CD14-positive monocyte (primary cell): ENCODE data around the gene ACSS1. TPM values are rescaled to one million over a fixed set of nuclear protein-coding genes. Genes with fewer than 3 reads are reported as not detected.

Source experiments
- DNase-seq, 3 donors: peaks; one replicate each; pipeline ENCODE4 v3.0.0-alpha.2; 2011 to 2022
- H2AFZ ChIP-seq: 2 replicates; pipeline ENCODE4 v1.6.0; 2012; ENCODE audit warnings: mild to moderate bottlenecking, low read depth, low read length, inconsistent platforms; ENCODE audit not compliant: insufficient read depth, poor library complexity, severe bottlenecking
- H3K27ac ChIP-seq, 2 donors: 1 replicate in 1 of 2; 2 replicates in 1 of 2; pipeline ENCODE4 v1.5.1; 2012 to 2013; ENCODE audit warnings: low read length in 2 of 2, control low read depth in 1 of 2, inconsistent platforms in 1 of 2, low read depth in 1 of 2, mild to moderate bottlenecking in 1 of 2
- H3K27me3 ChIP-seq, 2 donors: one replicate each; pipeline versions ENCODE4 v1.6.0 to v1.6.1; 2011 to 2013; ENCODE audit warnings: low read length in 2 of 2; ENCODE audit not compliant: control insufficient read depth in 2 of 2, insufficient read depth in 2 of 2
- H3K36me3 ChIP-seq, 2 donors: replicated peaks in 1 of 2; 1 replicate in 1 of 2; 2 replicates in 1 of 2; pipeline versions ENCODE4 v1.5.1 to v1.6.1; 2012 to 2013; ENCODE audit warnings: low read length in 2 of 2, control low read depth in 1 of 2, inconsistent platforms in 1 of 2, mild to moderate bottlenecking in 1 of 2; ENCODE audit not compliant: insufficient read depth in 2 of 2, control insufficient read depth in 1 of 2
- H3K4me1 ChIP-seq, 2 donors: 1 replicate in 1 of 2; 2 replicates in 1 of 2; pipeline versions ENCODE4 v1.5.1 to v1.6.1; 2012 to 2013; ENCODE audit warnings: low read length in 2 of 2, control low read depth in 1 of 2, inconsistent platforms in 1 of 2, mild to moderate bottlenecking in 1 of 2, moderate library complexity in 1 of 2; ENCODE audit not compliant: insufficient read depth in 2 of 2, control insufficient read depth in 1 of 2
- H3K4me2 ChIP-seq: replicated peaks from 2 replicates; pipeline ENCODE3; 2012; ENCODE audit warnings: low read length, moderate library complexity, mild to moderate bottlenecking; ENCODE audit not compliant: poor library complexity, severe bottlenecking; ENCODE audit errors: extremely low read depth
- H3K4me3 ChIP-seq, 3 experiments: fragments of 200-600 bp in 1 of 3; sonication (generic) in 1 of 3; replicated peaks in 1 of 3; 1 replicate in 2 of 3; 2 replicates in 1 of 3; pipeline ENCODE4 v1.5.1; 2011 to 2013; ENCODE audit warnings: low read length in 3 of 3, mild to moderate bottlenecking in 3 of 3, control low read depth in 2 of 3, low read depth in 2 of 3, inconsistent platforms in 1 of 3, moderate library complexity in 1 of 3
- H3K79me2 ChIP-seq: 2 replicates; pipeline ENCODE4 v1.6.0; 2012; ENCODE audit warnings: mild to moderate bottlenecking, control low read depth, inconsistent platforms, low read length, moderate library complexity; ENCODE audit not compliant: insufficient read depth
- H3K9ac ChIP-seq: 2 replicates; pipeline ENCODE4 v1.6.0; 2017; ENCODE audit warnings: low read length, mild to moderate bottlenecking; ENCODE audit not compliant: insufficient read depth, poor library complexity, severe bottlenecking
- H3K9me3 ChIP-seq, 2 donors: replicated peaks in 1 of 2; 1 replicate in 1 of 2; 2 replicates in 1 of 2; pipeline versions ENCODE4 v1.5.1 to v1.6.1; 2012 to 2013; ENCODE audit warnings: low read length in 2 of 2, control low read depth in 1 of 2; ENCODE audit not compliant: control insufficient read depth in 1 of 2, insufficient read depth in 1 of 2
- H4K20me1 ChIP-seq: 2 replicates; pipeline ENCODE4 v1.6.0; 2012; ENCODE audit warnings: mild to moderate bottlenecking, low read length, control low read depth, moderate library complexity; ENCODE audit not compliant: insufficient read depth
- H3K27ac Mint-ChIP-seq, 7 donors: one replicate each; pipeline ENCODE4 v1.8.0; 2020; ENCODE audit warnings: mild to moderate bottlenecking in 7 of 7, mixed read lengths in 7 of 7, moderate library complexity in 6 of 7, inconsistent platforms in 2 of 7
- H3K27me3 Mint-ChIP-seq, 3 donors: one replicate each; pipeline ENCODE4 v1.8.0; 2021 to 2022; ENCODE audit warnings: low read depth in 3 of 3, mild to moderate bottlenecking in 3 of 3, mixed read lengths in 3 of 3, moderate library complexity in 3 of 3, inconsistent platforms in 1 of 3
- H3K36me3 Mint-ChIP-seq, 2 donors: one replicate each; pipeline ENCODE4 v1.8.0; 2020; ENCODE audit warnings: mixed read lengths in 2 of 2, inconsistent platforms in 1 of 2, mild to moderate bottlenecking in 1 of 2
- H3K4me1 Mint-ChIP-seq: one replicate; pipeline ENCODE4 v1.8.0; 2020; ENCODE audit warnings: mild to moderate bottlenecking, mixed read lengths
- H3K4me3 Mint-ChIP-seq, 2 donors: one replicate each; pipeline ENCODE4 v1.8.0; 2020; ENCODE audit warnings: mild to moderate bottlenecking in 2 of 2, mixed read lengths in 2 of 2, moderate library complexity in 1 of 2
- H3K9me3 Mint-ChIP-seq, 7 donors: one replicate each; pipeline ENCODE4 v1.8.0; 2020 to 2022; ENCODE audit warnings: mixed read lengths in 7 of 7, mild to moderate bottlenecking in 6 of 7, moderate library complexity in 6 of 7, inconsistent platforms in 2 of 7
- WGBS: methylation state at CpG from one replicate; pipeline ENCODE4 v1.1.5; 2013; ENCODE audit warnings: missing lambda C conversion rate; ENCODE audit not compliant: insufficient coverage; 5-methylcytosine and 5-hydroxymethylcytosine counted together
- intact Hi-C, 2 donors: fragments of 100-400 bp; cut with micrococcal nuclease; formaldehyde crosslinking; loops; one replicate each; pipeline versions ENCODE4 v1.15.0 to v1.15.1; 2023
- polyA plus RNA-seq, 3 donors: library from polyadenylated mRNA; depleted of rRNA in 1 of 3; unstranded in 2 of 3; stranded (reverse) in 1 of 3; fragments of 300-500 nt in 2 of 3; fragments of >200 nt in 1 of 3; fragmentation: Illumina TruSeq in 2 of 3; gene quantifications; 1 replicate in 2 of 3; 2 replicates in 1 of 3; pipeline ENCODE4 v1.2.3, GENCODE V29; 2012 to 2021
- TF ChIP-seq, protein P1 (sequence below): fragments of 200-600 bp; IDR thresholded peaks from one replicate; pipeline ENCODE4 v1.8.0; 2022; ENCODE audit warnings: antibody characterized with exemption, mild to moderate bottlenecking

The ACSS1 gene
- polyA plus RNA-seq, 3 donors, result 26.6 to 32.0 (median 27.6) TPM

DNA sequence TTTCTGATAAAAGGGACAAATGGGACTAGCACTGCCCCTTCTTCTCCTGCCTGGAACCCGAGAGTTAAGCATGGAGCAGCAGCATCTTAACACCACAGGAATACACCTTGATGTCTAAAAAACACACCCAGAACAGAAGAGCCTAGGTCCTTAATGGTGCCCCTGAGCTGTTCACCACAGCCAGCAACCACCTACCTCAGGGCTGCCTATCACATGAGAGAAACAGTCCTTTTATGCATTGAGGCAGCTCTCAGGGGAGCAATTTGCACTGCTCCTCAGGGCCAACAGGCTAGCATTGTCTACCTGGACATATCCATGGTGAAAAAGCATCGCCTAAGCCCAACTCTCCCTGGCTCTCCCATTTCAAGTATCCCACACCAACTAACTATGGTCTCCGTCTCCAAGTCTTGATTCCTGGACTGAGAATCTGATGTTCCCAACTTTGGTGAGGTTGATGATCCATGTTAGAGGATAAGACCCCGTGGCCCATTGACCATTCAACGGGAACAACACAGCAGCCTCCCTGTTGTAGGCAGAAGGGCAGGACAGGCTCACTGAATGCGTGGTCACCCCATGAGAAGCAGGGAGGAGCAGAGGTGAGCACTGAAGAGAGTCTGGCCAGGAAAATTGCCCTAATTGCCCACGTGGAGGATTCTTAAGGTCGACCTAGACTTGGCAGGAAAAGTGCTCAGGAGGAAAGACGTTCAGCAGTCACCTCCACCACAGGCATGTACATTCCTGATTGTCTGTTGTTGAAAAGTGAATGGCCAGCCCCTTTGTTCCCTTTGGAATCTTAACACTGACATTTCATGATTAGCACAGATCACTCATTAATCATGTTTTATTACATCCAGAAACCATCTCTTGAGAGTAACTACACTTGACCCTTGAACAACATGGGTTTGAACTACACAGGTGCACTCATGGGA is 61.2 kb downstream of the ACSS1 start:
- Histone ChIP-seq H3K79me2 (peaks cover 8% of the 10 kb centered on the region), H3K27ac (no peak overlapping the region), H2AFZ (no peak overlapping the region), H3K4me2 (no peak overlapping the region), H3K27me3 (no peaks in the 10 kb centered on the region), H3K9ac (no peak overlapping the region), H4K20me1 (no peaks in the 10 kb centered on the region), H3K36me3 (no peaks in the 10 kb centered on the region), H3K9me3 (no peaks in the 10 kb centered on the region), H3K4me3 (no peak overlapping the region), H3K4me1 (peaks cover 21 to 25% of the 10 kb centered on the region in 2 donors)
- intact Hi-C loops, result loop anchor here (10.0 kb wide), 5 partner anchors 198 to 628 kb away; partner anchors contain the start of genes ENTPD6 (in 2 of the 2), ABHD12 (in 1 of the 2), GINS1 (in 1 of the 2) and NANP (in 1 of the 2)
- Mint-ChIP-seq H3K4me1 (peaks cover 35% of the 10 kb centered on the region), H3K27me3 (peaks cover 2 to 5% (median 5%) of the 10 kb centered on the region in 3 donors), H3K9me3 (no peaks in the 10 kb centered on the region), H3K27ac (no peak overlapping the region), H3K4me3 (no peak overlapping the region), H3K36me3 (peaks cover 0 to under 1% of the 10 kb centered on the region in 2 donors)
- no peak for DNase-seq
- TF ChIP-seq, protein P1, sequence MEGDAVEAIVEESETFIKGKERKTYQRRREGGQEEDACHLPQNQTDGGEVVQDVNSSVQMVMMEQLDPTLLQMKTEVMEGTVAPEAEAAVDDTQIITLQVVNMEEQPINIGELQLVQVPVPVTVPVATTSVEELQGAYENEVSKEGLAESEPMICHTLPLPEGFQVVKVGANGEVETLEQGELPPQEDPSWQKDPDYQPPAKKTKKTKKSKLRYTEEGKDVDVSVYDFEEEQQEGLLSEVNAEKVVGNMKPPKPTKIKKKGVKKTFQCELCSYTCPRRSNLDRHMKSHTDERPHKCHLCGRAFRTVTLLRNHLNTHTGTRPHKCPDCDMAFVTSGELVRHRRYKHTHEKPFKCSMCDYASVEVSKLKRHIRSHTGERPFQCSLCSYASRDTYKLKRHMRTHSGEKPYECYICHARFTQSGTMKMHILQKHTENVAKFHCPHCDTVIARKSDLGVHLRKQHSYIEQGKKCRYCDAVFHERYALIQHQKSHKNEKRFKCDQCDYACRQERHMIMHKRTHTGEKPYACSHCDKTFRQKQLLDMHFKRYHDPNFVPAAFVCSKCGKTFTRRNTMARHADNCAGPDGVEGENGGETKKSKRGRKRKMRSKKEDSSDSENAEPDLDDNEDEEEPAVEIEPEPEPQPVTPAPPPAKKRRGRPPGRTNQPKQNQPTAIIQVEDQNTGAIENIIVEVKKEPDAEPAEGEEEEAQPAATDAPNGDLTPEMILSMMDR, result no peak
- 89% methylated on average over 6 of the region's 9 CpGs for whole genome bisulfite sequencing

DNA sequence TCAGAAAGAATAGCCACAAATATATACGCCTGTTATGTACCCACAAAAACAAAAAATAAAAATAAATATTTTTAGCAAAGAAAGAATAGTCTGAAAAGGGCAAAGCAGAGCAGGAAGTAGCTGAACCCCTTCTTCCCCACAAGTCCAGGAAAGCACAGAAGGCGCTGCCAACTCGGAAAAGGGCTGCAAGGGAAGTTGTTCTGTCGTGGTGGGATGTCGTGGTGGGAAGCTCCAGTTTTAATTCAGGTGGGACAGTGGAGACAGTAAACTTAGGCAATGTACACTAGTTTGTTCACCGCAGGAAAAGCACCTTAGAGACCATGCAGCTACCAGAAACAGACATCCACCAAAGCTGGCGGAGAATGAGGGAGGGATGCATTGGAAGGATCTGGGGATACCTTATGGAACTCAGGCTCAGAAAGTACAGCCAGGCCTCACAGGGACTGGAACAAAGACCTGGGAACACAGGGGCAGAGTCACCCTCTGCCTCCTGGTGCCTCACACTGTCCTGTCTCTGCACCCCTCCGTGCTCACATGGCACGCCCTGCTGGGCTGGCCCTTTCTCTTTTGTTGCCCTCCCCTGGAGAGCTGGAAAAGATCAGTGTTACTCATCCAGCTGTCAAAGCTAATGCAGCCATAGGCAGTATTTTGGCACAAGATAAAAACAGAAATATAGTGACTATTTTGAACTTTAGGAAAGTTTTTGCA is 62.0 kb downstream of the ACSS1 start:
- Histone ChIP-seq H3K4me3 (no peak overlapping the region), H3K36me3 (no peaks in the 10 kb centered on the region), H3K9ac (no peak overlapping the region), H3K4me2 (no peak overlapping the region), H3K27ac (no peak overlapping the region), H4K20me1 (no peaks in the 10 kb centered on the region), H3K79me2 (peaks cover 16% of the 10 kb centered on the region), H3K4me1 (peaks cover 29 to 33% of the 10 kb centered on the region in 2 donors), H3K9me3 (no peaks in the 10 kb centered on the region), H2AFZ (no peak overlapping the region), H3K27me3 (no peaks in the 10 kb centered on the region)
- intact Hi-C loops, result loop anchor here (1.0 to 10.0 kb wide), 7 partner anchors 69 to 629 kb away; partner anchors contain the start of genes ENTPD6 (in 2 of the 2), ABHD12 (in 1 of the 2), GINS1 (in 1 of the 2) and NANP (in 1 of the 2)
- WGBS, result 100% methylated on average over 2 of the region's 9 CpGs
- TF ChIP-seq, protein P1, result no peak
- Mint-ChIP-seq H3K4me1 (peaks cover 43% of the 10 kb centered on the region), H3K9me3 (no peaks in the 10 kb centered on the region), H3K4me3 (no peak overlapping the region), H3K27ac (no peak overlapping the region), H3K36me3 (peaks cover 0 to 3% of the 10 kb centered on the region in 2 donors), H3K27me3 (peaks cover 2 to 5% (median 5%) of the 10 kb centered on the region in 3 donors)
- no peak for DNase-seq
